K562 (cell line): ENCODE measurements around the gene ZNF334. TPM values are rescaled to one million over a fixed set of nuclear protein-coding genes. Genes with fewer than 3 reads are reported as not detected.

ENCODE experiments used
- ATAC-seq: fragments of 200-7000 bp; cut with Tn5 transposase; 3 replicates; pipeline ENCODE4 v1.9.1; 2020; ENCODE audit warnings: moderate library complexity
- BruUV-seq: library from RNA; stranded (reverse); fragments of 400-500 nt; replicated peaks from 2 replicates; lab custom pipeline; 2021; lab: Mats Ljungman, UMichigan
- CTCF ChIA-PET: fragments of 300-600 bp; formaldehyde crosslinking; extraction: SDS; loops from one replicate; lab custom pipeline; 2021; ENCODE audit warnings: low intra/inter-chr PET ratio; lab: Yijun Ruan, JAX
- POLR2A ChIA-PET: fragments of 300-600, 350-650 bp; sonication (Branson Sonifier 250); formaldehyde crosslinking; extraction: SDS; loops from one replicate; lab custom pipeline; 2021; ENCODE audit warnings: antibody characterized with exemption, inconsistent platforms; lab: Yijun Ruan, JAX
- DNase-seq, 4 experiments: peaks; one replicate each; pipeline versions ENCODE4 v3.0.0 to v3.0.0-alpha.2; 2011 to 2018; ENCODE audit warnings: low spot score in 3 of 4, mixed read lengths in 3 of 4; ENCODE audit errors: extremely low read depth in 1 of 4
- FAIRE-seq: peaks from 2 replicates; lab custom pipeline; 2011; peaks lifted over from hg19 to GRCh38; lab: Jason Lieb, UNC
- H2AFZ ChIP-seq: 2 replicates; pipeline ENCODE4 v1.6.0; 2011; ENCODE audit warnings: low read depth, low read length, control low read depth, inconsistent platforms
- H3K27ac ChIP-seq: fragments of 200-600 bp; 3 replicates; pipeline ENCODE4 v1.8.0; 2011; ENCODE audit warnings: low read depth, mild to moderate bottlenecking, control low read depth, inconsistent platforms, low read length, moderate library complexity, mixed read lengths; ENCODE audit errors: extremely low read depth
- H3K27me3 ChIP-seq, 2 experiments: fragments of 300-600 bp in 1 of 2; 2 replicates in 1 of 2; 3 replicates in 1 of 2; pipeline versions ENCODE4 v1.6.0 to v1.8.0; 2011; ENCODE audit warnings: inconsistent platforms in 2 of 2, low read length in 2 of 2, mild to moderate bottlenecking in 1 of 2, mixed read lengths in 1 of 2, moderate library complexity in 1 of 2; ENCODE audit not compliant: control insufficient read depth in 2 of 2, insufficient read depth in 2 of 2
- H3K36me3 ChIP-seq: fragments of 300-600 bp; 3 replicates; pipeline ENCODE4 v1.8.0; 2011; ENCODE audit warnings: mild to moderate bottlenecking, low read length, inconsistent platforms; ENCODE audit not compliant: control insufficient read depth, insufficient read depth
- H3K4me1 ChIP-seq, 2 experiments: fragments of 200-600 bp in 1 of 2; replicated peaks in 1 of 2; 2 replicates in 1 of 2; 3 replicates in 1 of 2; pipeline versions ENCODE4 v1.5.1 to v1.8.0; 2011; ENCODE audit warnings: inconsistent platforms in 2 of 2, low read length in 2 of 2, mild to moderate bottlenecking in 1 of 2, mixed read lengths in 1 of 2, moderate library complexity in 1 of 2; ENCODE audit not compliant: control insufficient read depth in 2 of 2, insufficient read depth in 2 of 2
- H3K4me2 ChIP-seq: 2 replicates; pipeline ENCODE4 v1.6.1; 2011; ENCODE audit warnings: low read length, control low read depth, inconsistent platforms, mixed read lengths; ENCODE audit not compliant: insufficient read depth
- H3K4me3 ChIP-seq: fragments of 200-600 bp; sonication (generic), shearing (Covaris generic); 2 replicates; pipeline ENCODE4 v1.5.1; 2016; ENCODE audit warnings: control low read depth, inconsistent platforms
- H3K79me2 ChIP-seq: fragments of 200-600 bp; 3 replicates; pipeline ENCODE4 v1.8.0; 2011; ENCODE audit warnings: low read length, inconsistent platforms; ENCODE audit not compliant: control insufficient read depth, insufficient read depth
- H3K9ac ChIP-seq, 2 experiments: 2 replicates each; pipeline versions ENCODE4 v1.6.0 to v1.6.1; 2011; ENCODE audit warnings: low read depth in 2 of 2, low read length in 2 of 2, control low read depth in 1 of 2, inconsistent platforms in 1 of 2, mild to moderate bottlenecking in 1 of 2, mixed read lengths in 1 of 2; ENCODE audit not compliant: insufficient read depth in 1 of 2
- H3K9me1 ChIP-seq: one replicate; pipeline ENCODE4 v1.6.0; 2011; ENCODE audit warnings: inconsistent platforms, mild to moderate bottlenecking, low read length, moderate library complexity; ENCODE audit not compliant: control insufficient read depth, insufficient read depth
- H3K9me3 ChIP-seq: replicated peaks from 2 replicates; pipeline ENCODE4 v1.5.1; 2011; ENCODE audit warnings: low read depth, low read length, inconsistent platforms; ENCODE audit not compliant: control insufficient read depth, insufficient read depth
- H4K20me1 ChIP-seq: replicated peaks from 2 replicates; pipeline ENCODE4 v1.6.1; 2011; ENCODE audit warnings: low read length, inconsistent platforms, mixed read lengths; ENCODE audit not compliant: control insufficient read depth, insufficient read depth
- ETS2 ChIP-seq: IDR thresholded peaks from 2 replicates; pipeline ENCODE4 v1.6.1; 2016; ENCODE audit warnings: borderline replicate concordance, missing genetic modification characterization, mild to moderate bottlenecking, moderate library complexity, missing compliant biosample characterization; ENCODE audit not compliant: poor library complexity, severe bottlenecking
- FOXM1 ChIP-seq, 2 experiments: fragments of 450-650 bp in 1 of 2; sonication (generic) in 1 of 2; formaldehyde crosslinking in 1 of 2; IDR thresholded peaks; 2 replicates each; pipeline versions ENCODE4 v1.6.1 to v1.9.0; 2017 to 2022; ENCODE audit warnings: low read depth in 2 of 2, mild to moderate bottlenecking in 2 of 2, missing genetic modification reagents in 1 of 2, moderate library complexity in 1 of 2
- GABPB2 ChIP-seq: fragments of 250-450 bp; sonication (Bioruptor Pico); conservative IDR thresholded peaks from 2 replicates; pipeline ENCODE4 v1.5.1; 2021; ENCODE audit warnings: mild to moderate bottlenecking
- HOXB6 ChIP-seq: fragments of 250-450 bp; sonication (Bioruptor Pico); IDR thresholded peaks from 2 replicates; pipeline ENCODE4 v1.5.1; 2022; ENCODE audit warnings: mild to moderate bottlenecking, borderline replicate concordance
- MAFF ChIP-seq: IDR thresholded peaks from 2 replicates; pipeline ENCODE4 v1.6.1; 2012; ENCODE audit warnings: low read length, improper control_type of control experiment
- MED1 ChIP-seq: sonication (generic); formaldehyde crosslinking; IDR thresholded peaks from 2 replicates; pipeline ENCODE4 v1.8.1; 2023; ENCODE audit warnings: missing genetic modification reagents, borderline replicate concordance
- RBM34 ChIP-seq: fragments of 200-400 bp; formaldehyde crosslinking; IDR thresholded peaks from 2 replicates; pipeline ENCODE4 v1.6.1; 2018; ENCODE audit warnings: low read length, borderline replicate concordance; ENCODE audit not compliant: insufficient read depth
- TBL1XR1 ChIP-seq, 2 experiments: IDR thresholded peaks; 2 replicates each; pipeline ENCODE4 v1.6.1; 2012; ENCODE audit warnings: improper control_type of control experiment in 2 of 2, low read length in 2 of 2, mild to moderate bottlenecking in 1 of 2
- TFAM ChIP-seq: fragments of 250-450 bp; sonication (Bioruptor Pico); conservative IDR thresholded peaks from 2 replicates; pipeline ENCODE4 v1.5.0; 2021; ENCODE audit warnings: mild to moderate bottlenecking, moderate library complexity
- ZFP1 ChIP-seq: fragments of 450-650 bp; formaldehyde crosslinking; IDR thresholded peaks from 2 replicates; pipeline ENCODE4 v1.4.0; 2020; ENCODE audit warnings: mild to moderate bottlenecking, mixed read lengths
- ZNF124 ChIP-seq: sonication (generic); formaldehyde crosslinking; IDR thresholded peaks from 2 replicates; pipeline ENCODE4 v1.8.1; 2022; ENCODE audit warnings: missing genetic modification reagents
- ZNF609 ChIP-seq: sonication (generic); formaldehyde crosslinking; IDR thresholded peaks from 2 replicates; pipeline ENCODE4 v1.8.1; 2023; ENCODE audit warnings: missing genetic modification reagents, mild to moderate bottlenecking, borderline replicate concordance
- ZNF766 ChIP-seq: fragments of 200-800 bp; sonication (Bioruptor generic); conservative IDR thresholded peaks from 2 replicates; pipeline ENCODE4 v1.6.1; 2016; ENCODE audit warnings: missing genetic modification characterization, missing compliant biosample characterization
- ZNF830 ChIP-seq: fragments of 250-450 bp; sonication (Bioruptor Pico); IDR thresholded peaks from 2 replicates; pipeline ENCODE4 v1.5.0; 2021; ENCODE audit warnings: mild to moderate bottlenecking
- WGBS: fragments of 100-300 bp; shearing (Covaris generic); methylation state at CpG from one replicate; pipeline ENCODE4 v1.1.6; 2016; ENCODE audit warnings: low coverage, mixed read lengths; ENCODE audit not compliant: insufficient coverage; ENCODE audit errors: missing lambda C conversion rate; 5-methylcytosine and 5-hydroxymethylcytosine counted together
- in situ Hi-C: fragments of 300-500 bp; cut with MboI; formaldehyde crosslinking; loops from 4 replicates; pipeline ENCODE4 v1.15.0; 2018; ENCODE audit warnings: inconsistent platforms, mixed read lengths
- intact Hi-C: fragments of 100-400 bp; cut with micrococcal nuclease; formaldehyde crosslinking; loops from 2 replicates; pipeline ENCODE4 v1.14.2; 2022
- polyA plus RNA-seq, 8 experiments: library from polyadenylated mRNA; depleted of rRNA in 4 of 8; stranded (reverse) in 5 of 8; unstranded in 3 of 8; fragments of >200 nt; fragmentation: Nextera tagmentation in 2 of 8; fragmentation: Illumina TruSeq in 1 of 8; extraction: Ambion mirVana in 2 of 8; extraction: Trizol in 1 of 8; gene quantifications; 2 replicates each; pipeline versions ENCODE4 v1.2.1 to v1.2.3, GENCODE V29; 2011 to 2014; ENCODE audit warnings: inconsistent platforms in 1 of 8, missing spikeins in 1 of 8
- total RNA-seq, 7 experiments: library from RNA; depleted of rRNA in 6 of 7; stranded (reverse); fragments of >200 nt in 6 of 7; fragmentation: Illumina TruSeq in 2 of 7; extraction: Trizol in 2 of 7; gene quantifications; 2 replicates each; pipeline versions ENCODE4 v1.2.1 to v1.2.3, GENCODE V29; 2011 to 2021; ENCODE audit warnings: low replicate concordance in 1 of 7

Gene ZNF334
- total and polyA plus RNA-seq, 9 of the 15 experiments (the other 6 are each of a cell fraction or from before 2014, with no cell fraction given) = 0.06 to 0.27 (median 0.21) TPM; not detected in 1

- FAIRE-seq (no peak), ATAC-seq (no peak), DNase-seq (no peak)
- Histone ChIP-seq H3K4me3 (no peak overlapping the region), H3K27ac (no peak overlapping the region), H3K4me1 (no peaks in the 10 kb centered on the region), H3K9me3 (no peaks in the 10 kb centered on the region), H2AFZ (no peak overlapping the region), H4K20me1 (no peaks in the 10 kb centered on the region), H3K9me1 (no peaks in the 10 kb centered on the region), H3K27me3 (no peaks in the 10 kb centered on the region; a peak in 1 of 5 replicates), H3K36me3 (no peaks in the 10 kb centered on the region), H3K9ac (no peak overlapping the region), H3K4me2 (no peak overlapping the region), H3K79me2 (no peaks in the 10 kb centered on the region)
- ChIA-PET POLR2A (interaction anchor here (0.7 to 2.0 kb wide), 2 partner anchors 10 to 85 kb away, joined by 3 to 11 read pairs; partner anchors contain the start of gene ZNF334), CTCF (no interaction called here)
- WGBS = 3% methylated on average over 5 of the region's 5 CpGs
- intact Hi-C loops (loop anchor here (5.0 kb wide), 1 partner anchor 179 kb away; no protein-coding TSS in a partner anchor), in situ Hi-C loops (no loop called here)
- BruUV-seq = no TSS peak
- TF ChIP-seq RBM34 = no peak
- no peak for TF ChIP-seq GABPB2 (CRISPR knock-in tag)
- TF ChIP-seq ZNF830 (CRISPR knock-in tag) = no peak
- no peak for TF ChIP-seq TFAM
- no peak for TF ChIP-seq ZNF124 (CRISPR knock-in tag)
- no peak for TF ChIP-seq ZNF609 (CRISPR knock-in tag)
- TF ChIP-seq ZNF766 (CRISPR knock-in tag) = no peak
- no peak for TF ChIP-seq ZFP1
- TF ChIP-seq FOXM1 (IDR thresholded peaks at IDR 0.05; ENCODE audit: low read depth) = no peak
- TF ChIP-seq FOXM1 (CRISPR knock-in tag; IDR thresholded peaks at IDR 0.05; ENCODE audit: low read depth) = no peak
- no peak for TF ChIP-seq HOXB6 (CRISPR knock-in tag)
- no peak for TF ChIP-seq MAFF
- no peak for TF ChIP-seq MED1 (CRISPR knock-in tag)
- TF ChIP-seq ETS2 (tag) = no peak
- no peak for TF ChIP-seq TBL1XR1 (IDR thresholded peaks at IDR 0.05; ENCODE audit: low read length in 2 of 2)
Measured at GRCh38 chr20:46523108-46523507, 9.7 kb upstream of the ZNF334 start.
